Skin epidermis (tissue), 12 donors: ENCODE data around the gene ANXA1.
"Not testable (repeated sequence)": the region's sequence is repeated elsewhere in the genome, so short reads cannot be mapped to it uniquely, and the experiment has no call there.

Source experiments
- H3K27ac ChIP-seq, 21 experiments: fragments of 200-600 bp; sonication (generic) in 11 of 21; one replicate each; pipeline ENCODE4 v1.5.0; 2020; ENCODE audit warnings: mild to moderate bottlenecking in 3 of 21, inconsistent platforms in 2 of 21, moderate library complexity in 2 of 21
- H3K4me3 ChIP-seq, 7 experiments: fragments of 200-600 bp; sonication (generic) in 2 of 7; one replicate each; pipeline ENCODE4 v1.5.0; 2020; ENCODE audit warnings: inconsistent platforms in 2 of 7, mild to moderate bottlenecking in 2 of 7, moderate library complexity in 1 of 7

The ANXA1 gene

DNA sequence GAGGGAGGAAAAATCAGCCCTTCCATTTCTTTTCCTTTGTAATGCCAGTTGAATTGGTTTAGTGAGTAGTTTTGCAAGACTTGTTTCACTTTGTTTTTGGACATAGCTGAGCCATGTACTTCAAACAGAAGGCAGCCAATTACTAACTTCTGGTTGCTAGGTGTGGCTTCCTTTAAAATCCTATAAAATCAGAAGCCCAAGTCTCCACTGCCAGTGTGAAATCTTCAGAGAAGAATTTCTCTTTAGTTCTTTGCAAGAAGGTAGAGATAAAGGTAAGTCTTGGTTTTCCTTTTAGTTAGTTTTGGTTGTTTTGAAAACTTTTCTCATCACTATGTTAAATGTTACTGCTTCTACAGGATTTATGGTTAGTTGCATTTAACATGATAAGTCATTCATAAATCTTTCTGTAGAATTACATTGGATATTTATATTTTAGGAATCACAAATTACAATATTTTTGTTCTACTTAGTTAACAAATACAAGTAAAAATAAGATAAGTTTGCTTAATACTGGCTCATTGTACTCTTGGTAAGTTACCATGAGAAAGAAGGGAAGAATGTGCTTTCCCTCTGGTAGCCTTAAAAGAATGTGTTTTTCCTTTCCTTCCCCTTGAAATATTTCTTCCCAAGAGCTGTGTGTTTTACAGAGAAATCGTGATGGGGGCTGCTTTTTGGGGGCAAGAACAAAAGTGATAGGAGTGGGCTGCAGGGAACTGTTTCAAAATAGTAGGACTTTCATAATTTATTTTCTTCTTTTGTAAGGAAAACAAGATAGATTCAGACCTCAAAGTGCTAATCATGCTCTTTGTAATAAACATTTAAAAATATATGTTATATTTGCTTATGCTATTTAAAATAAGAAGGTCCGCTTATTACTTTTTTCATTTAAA, at the start of gene ANXA1:
TSS of gene ANXA1 (plus strand) at position 213 of the 890 bp plus-strand sequence. CDS start 6,671 bp downstream, outside the sequence.
- peak within 1 kb of the TSS; percentile 45 to 95 (median 82) for H3K27ac ChIP-seq
- peak within 1 kb of the TSS; percentile 29 to 49 (median 45) for H3K4me3 ChIP-seq

- no peak overlapping the region for H3K4me3 ChIP-seq
- H3K27ac ChIP-seq, result no peak overlapping the region
Measured at GRCh38 chr9:73104342-73104741, 47.3 kb upstream of the ANXA1 start.

GRCh38 chr9:73104921-73105320, 46.7 kb upstream of the ANXA1 start:
- Histone ChIP-seq H3K4me3 (no peak overlapping the region), H3K27ac (no peak overlapping the region)

GRCh38 chr9:73107489-73108069, 44.1 kb upstream of the ANXA1 start:
- not testable (repeated sequence) for H3K4me3 ChIP-seq

DNA sequence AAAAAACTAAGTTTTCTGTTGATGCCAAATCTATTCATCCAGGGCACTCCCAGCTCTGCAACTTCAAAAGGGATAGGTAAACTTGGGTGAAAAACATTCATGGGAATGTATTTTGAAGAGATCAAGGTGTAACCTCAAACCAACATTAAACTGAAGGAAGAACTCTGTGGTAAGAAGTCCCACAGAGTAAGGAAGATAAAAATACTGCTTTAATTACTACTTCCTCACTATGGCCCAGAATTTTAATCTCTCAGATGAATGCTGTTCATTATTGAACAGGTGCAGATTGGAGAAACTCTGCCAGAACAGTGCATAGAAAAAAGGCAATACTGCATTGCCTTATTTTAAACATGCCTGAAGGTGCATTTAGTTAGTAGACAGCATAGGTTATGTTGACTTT, 37.6 kb upstream of the ANXA1 start:
- Histone ChIP-seq H3K27ac (no peak overlapping the region), H3K4me3 (no peak overlapping the region)

More at GRCh38 chr9:73107489-73108069, 44.1 kb upstream of the ANXA1 start:
- not testable (repeated sequence) for H3K27ac ChIP-seq

- H3K4me3 ChIP-seq, result no peak overlapping the region
- H3K27ac ChIP-seq, result peak overlapping the region in 1 of 21 experiments; percentile 2
Measured at GRCh38 chr9:73114958-73115357, 36.7 kb upstream of the ANXA1 start.

DNA sequence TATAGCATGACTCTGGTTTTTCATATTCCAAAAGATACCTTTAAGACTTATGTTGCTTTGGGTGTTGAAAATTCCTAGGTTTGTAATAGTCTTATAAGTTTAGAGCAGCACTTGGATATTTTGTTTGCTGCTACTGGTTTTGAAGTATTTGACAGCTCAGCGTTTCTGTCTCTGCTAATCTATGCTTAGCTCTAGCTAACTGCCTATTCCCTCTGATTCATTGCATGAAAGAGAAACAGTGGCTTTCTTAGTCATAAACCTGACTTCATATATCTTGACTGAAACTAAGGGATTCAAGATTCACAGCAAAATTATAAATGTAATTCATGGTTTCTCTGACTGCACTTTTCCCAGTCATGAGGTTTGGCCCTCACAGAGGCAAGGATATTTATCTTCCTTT, 35.6 kb upstream of the ANXA1 start:
- Histone ChIP-seq H3K4me3 (no peak overlapping the region), H3K27ac (peak overlapping the region in 2 of 21 experiments; percentile 2 to 25)

- H3K4me3 ChIP-seq, result no peak overlapping the region
- no peak overlapping the region for H3K27ac ChIP-seq
Measured at GRCh38 chr9:73116880-73117279, 34.8 kb upstream of the ANXA1 start.

GRCh38 chr9:73118286-73118685, 33.4 kb upstream of the ANXA1 start:
- Histone ChIP-seq H3K27ac (no peak overlapping the region), H3K4me3 (no peak overlapping the region)

DNA sequence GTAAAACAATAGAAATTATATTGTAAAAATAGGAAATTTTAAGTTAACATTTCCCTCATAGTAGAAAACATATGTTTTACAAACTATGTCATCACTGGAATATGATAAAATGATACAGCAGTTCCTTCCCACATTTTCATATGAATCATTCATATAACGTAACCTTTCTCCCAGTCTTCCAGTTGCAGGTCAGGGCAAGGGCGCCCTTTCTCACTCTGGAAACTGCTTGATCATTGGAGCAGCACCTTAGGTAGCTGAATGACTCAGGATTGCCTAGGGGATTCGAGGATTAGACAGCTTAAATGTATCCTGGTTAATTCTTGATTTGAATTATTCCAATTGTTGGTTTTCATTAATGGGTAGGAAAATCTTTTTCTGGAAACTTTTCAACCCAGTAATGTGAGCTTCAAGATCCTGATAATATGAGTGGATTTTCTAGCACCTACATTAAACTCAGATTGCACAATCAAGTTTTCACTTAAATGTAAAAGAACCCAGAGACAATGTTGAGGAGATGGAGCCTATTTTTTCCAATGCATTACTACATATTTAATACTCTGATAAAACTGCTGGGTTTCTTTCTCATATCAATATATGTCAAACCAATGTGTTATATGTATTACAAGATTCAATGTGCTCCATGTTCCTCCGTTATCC, 32.6 kb upstream of the ANXA1 start:
- H3K27ac ChIP-seq, result no peak overlapping the region
- H3K4me3 ChIP-seq, result no peak overlapping the region

DNA sequence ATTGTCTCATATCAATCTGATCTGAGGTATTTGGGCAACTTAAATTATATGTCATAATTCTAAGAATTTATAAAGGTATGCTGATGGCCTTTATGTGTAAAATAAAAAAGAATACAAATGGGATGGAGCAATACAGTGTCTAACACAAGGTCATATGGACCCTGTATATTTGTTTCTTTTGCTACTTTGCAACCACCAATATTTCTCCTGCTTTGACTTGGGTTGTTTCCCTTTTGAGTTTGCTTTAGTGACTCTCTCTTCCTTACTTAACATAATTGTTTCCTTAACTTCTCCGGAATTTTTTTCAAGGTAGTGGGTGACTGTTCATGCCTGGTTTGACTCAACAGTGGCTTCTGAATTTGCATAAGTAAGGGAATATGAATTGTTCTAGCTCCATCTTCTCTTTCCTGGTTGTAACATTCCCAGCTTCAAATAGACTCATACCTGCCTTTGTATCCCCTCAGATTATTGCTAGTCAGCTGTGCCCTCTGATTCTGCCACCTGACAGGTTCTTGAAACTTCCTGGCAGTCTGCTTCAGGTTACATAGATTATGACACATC, 30.2 kb upstream of the ANXA1 start:
- no peak overlapping the region for H3K4me3 ChIP-seq
- H3K27ac ChIP-seq, result no peak overlapping the region

DNA sequence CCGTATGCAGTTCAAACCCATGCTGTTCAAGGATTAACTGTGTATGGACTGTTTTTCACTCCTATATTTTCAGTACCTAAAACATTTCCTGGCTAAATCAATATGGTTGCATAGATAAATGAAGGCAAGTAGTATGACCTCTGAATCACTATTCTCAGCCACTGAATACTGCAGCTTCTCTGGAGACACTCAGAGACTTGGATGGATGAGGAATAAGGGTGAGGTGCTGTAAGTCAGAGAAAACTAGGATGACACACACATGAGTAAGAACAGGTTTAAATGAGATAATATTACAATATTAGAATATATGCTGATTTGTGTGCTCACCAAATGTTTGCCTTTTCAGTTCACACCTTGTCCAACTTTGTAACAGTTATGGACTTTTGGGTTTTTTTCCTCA, 26.0 kb upstream of the ANXA1 start:
- H3K27ac ChIP-seq, result no peak overlapping the region

DNA sequence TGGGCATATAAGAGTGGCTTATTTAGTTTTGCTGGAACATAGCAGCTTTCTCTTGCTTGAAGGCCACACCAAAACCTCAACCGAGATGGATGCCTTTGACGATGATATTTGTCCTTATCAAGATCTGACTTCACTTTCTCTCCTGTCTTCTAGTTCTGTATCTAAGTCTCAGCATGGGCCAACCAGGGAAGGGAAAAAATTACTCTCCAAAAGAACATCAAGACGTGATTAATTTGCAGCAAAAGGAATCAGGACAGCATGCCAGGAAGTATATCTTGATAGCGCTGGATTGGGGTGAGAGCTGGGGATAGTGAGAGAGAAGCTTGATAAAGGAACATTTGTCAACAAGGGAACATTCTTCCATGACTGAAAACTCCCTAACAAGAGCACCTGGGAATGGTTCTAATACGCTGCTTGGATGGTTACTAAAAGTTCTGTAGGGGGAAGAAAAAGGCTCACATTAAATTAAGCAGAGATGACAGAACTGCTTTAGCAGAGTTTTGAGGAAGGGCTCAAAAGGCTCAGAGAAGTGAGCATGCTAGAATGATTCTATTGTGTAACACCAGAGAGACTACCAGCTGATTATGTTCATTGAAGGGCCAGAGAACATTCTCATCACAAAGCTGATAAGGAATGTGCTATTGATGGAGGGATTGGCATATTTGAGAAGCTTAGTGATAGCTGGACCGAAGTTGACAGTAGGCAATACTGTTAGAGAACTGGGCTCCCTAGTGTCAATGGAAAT, 21.6 kb upstream of the ANXA1 start:
- Histone ChIP-seq H3K4me3 (no peak overlapping the region), H3K27ac (no peak overlapping the region)

More for the DNA sequence above, 26.0 kb upstream of the ANXA1 start:
- H3K4me3 ChIP-seq, result no peak overlapping the region

DNA sequence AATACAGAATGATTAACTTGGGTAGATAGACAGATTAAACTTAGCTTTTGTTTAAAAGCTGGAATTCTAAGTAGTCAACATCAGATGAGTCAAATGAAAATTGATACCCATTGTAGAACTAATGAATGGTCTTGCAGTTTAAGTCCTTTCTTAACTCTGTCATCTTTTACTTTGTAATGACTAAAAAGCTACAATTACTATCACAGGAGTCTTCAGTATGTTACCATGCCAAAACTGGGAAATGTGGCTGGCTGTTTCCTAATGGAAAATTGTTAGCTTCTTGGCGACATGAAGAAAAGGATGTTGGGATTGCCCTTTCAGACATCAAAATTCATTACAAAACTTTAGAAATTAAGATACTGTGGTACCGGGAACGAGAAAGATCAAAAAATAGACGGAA, 20.2 kb upstream of the ANXA1 start:
- peak overlapping the region in 1 of 7 experiments; percentile 39 for H3K4me3 ChIP-seq
- H3K27ac ChIP-seq, result peak overlapping the region in 20 of 21 experiments; percentile 49 to 94 (median 82)

DNA sequence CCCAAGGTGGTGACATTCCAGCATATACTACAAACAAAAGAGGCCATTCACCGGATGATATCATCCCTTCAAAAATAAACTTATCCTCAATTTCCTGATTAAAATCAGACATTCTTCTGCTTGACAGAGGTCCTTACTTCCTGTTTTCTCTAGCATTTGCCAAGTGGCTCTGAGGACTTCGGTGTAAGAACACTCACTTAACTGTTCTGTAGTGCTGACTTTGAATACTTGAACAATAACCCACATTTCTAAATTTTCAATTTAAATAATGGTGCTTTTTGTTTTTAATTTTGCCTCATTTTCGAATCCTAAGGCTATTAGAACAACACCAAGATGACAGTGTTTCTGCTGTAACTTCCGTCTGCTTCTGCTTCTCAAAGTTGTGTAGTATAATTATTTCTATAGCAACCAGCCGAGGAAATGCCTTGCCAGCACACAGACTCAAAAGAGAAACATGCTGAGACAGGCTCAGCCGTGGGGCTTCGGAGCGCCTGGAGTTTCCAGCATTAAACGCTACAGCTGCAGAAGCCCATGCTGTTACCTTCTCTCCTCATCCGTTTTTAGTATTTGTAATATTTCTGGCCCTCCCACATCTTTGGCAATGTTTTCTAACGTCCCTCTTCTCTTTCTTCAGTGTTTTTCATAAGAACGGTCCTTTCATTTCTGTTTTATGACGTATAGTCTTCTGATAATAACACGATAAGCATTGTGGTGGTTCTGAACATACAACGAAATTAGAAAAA, 19.5 kb upstream of the ANXA1 start:
- peak overlapping the region; percentile 21 to 40 (median 34) for H3K4me3 ChIP-seq

DNA sequence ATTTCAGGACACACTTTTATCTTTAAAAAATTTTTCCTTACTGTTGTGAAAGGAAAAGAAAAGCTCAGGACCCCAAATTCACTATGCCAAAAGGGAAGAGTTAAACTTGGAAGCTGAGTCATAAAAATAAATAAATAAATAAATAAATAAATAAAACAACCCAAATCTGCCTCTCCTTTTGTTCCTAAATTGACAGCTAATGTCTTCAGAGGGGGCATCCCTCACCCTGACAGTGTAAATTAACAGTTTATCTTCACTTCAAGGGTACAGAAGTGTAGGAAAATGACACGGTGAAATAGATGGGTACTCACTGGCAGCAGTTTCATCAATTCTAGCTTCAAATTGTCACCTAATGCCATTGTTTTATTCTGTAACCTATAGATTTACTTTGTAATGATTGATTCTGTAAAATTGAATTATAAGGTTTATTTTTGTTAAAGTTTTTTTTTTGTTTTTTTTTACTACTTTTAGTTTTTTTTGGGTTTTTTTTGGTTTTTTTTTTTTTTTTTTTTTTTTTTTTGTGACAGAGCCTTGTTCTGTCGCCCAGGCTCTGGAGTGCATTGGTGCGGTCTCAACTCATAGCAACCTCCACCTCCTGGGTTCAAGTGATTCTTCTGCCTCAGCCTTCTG, 18.5 kb upstream of the ANXA1 start:
- peak overlapping the region in 19 of 21 experiments; percentile 65 to 94 (median 83) for H3K27ac ChIP-seq
- peak overlapping the region in 3 of 7 experiments; percentile 25 to 40 (median 39) for H3K4me3 ChIP-seq

More for the DNA sequence above, 19.5 kb upstream of the ANXA1 start:
- peak overlapping the region; percentile 28 to 94 (median 82) for H3K27ac ChIP-seq

GRCh38 chr9:73133921-73134407, 17.7 kb upstream of the ANXA1 start:
- peak overlapping the region in 10 of 21 experiments; percentile 11 to 66 (median 54) for H3K27ac ChIP-seq
- no peak overlapping the region for H3K4me3 ChIP-seq

DNA sequence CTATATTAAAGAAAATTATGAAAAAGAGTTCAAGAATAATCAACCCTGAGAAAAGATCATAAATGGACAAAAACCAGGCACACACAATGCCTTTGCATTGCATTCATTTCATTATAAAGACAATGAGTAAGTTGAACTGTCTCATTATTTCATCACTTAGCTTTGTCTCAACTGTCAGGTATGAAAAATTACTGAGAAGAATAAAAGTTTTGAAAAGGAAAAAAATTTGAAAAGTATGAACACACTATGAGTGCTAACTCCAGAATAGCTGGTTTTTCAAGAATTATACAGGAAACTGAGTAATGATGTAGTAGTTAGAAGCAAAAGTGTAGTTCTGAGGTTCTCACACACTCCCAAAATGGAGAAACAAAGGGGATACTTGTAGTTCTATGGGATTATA, 16.3 kb upstream of the ANXA1 start:
- Histone ChIP-seq H3K4me3 (no peak overlapping the region), H3K27ac (peak overlapping the region in 1 of 21 experiments; percentile 3)
